Mesothelial cell of epicardium (in vitro differentiated cells): ENCODE measurements around the gene SUCLG2. TPM values are rescaled to one million over a fixed set of nuclear protein-coding genes. Genes with fewer than 3 reads are reported as not detected.

Source experiments
- DNase-seq, 2 experiments: peaks; one replicate each; pipeline ENCODE4 v3.0.0; 2021; ENCODE audit warnings: low spot score in 2 of 2; ENCODE audit not compliant: unreplicated experiment in 2 of 2
- H3K27ac Mint-ChIP-seq: 2 replicates; pipeline ENCODE4 v1.8.0; 2021; ENCODE audit warnings: mixed read lengths
- H3K27me3 Mint-ChIP-seq: 2 replicates; pipeline ENCODE4 v1.8.0; 2021; ENCODE audit warnings: low read depth, mixed read lengths
- H3K36me3 Mint-ChIP-seq: 2 replicates; pipeline ENCODE4 v1.8.0; 2021; ENCODE audit warnings: mixed read lengths
- H3K4me1 Mint-ChIP-seq: 2 replicates; pipeline ENCODE4 v1.8.0; 2021; ENCODE audit warnings: mixed read lengths
- H3K4me3 Mint-ChIP-seq: 2 replicates; pipeline ENCODE4 v1.8.0; 2021; ENCODE audit warnings: mild to moderate bottlenecking, moderate library complexity, mixed read lengths
- H3K9me3 Mint-ChIP-seq: 2 replicates; pipeline ENCODE4 v1.8.0; 2021; ENCODE audit warnings: mixed read lengths
- CTCF ChIP-seq: fragments of 200-600 bp; sonication (generic); IDR thresholded peaks from one replicate; pipeline ENCODE4 v1.5.0; 2021; ENCODE audit warnings: antibody characterized with exemption; ENCODE audit not compliant: unreplicated experiment
- total RNA-seq: library from RNA; stranded (reverse); gene quantifications from 3 replicates; pipeline ENCODE4 v1.2.1, GENCODE V29; 2021

Gene SUCLG2
- total RNA-seq, 1 donor from 2014 or later: 35.0 TPM

DNA sequence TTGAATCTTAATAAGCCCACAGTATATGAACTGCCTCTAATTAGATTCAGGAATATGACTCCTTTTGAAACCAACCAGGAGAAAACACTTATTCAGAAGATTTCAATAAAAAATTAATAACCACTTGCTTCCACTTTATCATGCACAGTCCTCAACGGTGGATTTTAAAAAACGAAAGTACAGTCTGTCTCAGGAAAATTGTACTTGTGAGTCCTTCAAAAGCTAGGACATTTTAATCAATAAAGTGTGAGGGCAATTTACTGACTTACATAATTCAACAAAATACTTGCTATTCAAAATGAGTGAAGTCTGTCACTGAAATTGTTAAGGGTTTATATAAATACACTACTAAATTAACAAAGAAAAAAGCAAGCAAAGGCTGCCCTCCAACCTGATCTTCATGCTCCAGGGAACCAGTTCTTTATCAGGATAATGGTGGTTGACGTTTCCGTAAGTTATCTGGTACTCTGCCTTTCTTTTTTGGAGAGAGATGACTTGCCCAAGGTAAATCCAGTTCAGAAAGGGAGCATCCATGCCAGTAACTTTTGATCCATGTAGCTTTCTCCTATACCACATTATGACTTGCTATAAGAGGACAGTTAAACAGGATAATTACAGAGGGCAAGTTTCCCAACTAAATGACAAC is 17.0 kb downstream of the SUCLG2 start:
- Mint-ChIP-seq H3K4me3 (no peak overlapping the region), H3K27ac (no peak overlapping the region)
- no peak for TF ChIP-seq CTCF

DNA sequence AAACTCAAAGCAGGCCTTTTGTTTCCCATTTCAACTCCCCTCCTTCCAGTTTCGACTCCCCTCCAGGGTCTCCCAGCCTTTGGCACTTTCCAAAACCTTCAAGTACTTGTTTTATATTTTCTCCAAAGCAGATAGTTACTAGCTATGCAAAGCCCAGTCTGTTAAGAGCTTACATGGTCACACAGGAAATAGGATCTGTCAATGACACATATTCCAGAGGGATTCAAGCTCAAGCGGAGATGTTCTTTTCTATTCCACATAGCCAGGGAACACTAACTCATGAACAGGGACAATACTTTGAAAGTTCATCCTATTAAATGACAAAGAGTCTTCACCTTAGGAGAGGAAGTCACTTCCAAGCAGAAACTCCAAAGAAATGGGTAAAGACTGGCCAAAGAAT is 18.6 kb downstream of the SUCLG2 start:
- Mint-ChIP-seq H3K9me3 (no peaks in the 10 kb centered on the region), H3K27me3 (no peaks in the 10 kb centered on the region), H3K36me3 (peaks cover 7% of the 10 kb centered on the region), H3K4me3 (no peak overlapping the region), H3K4me1 (no peaks in the 10 kb centered on the region), H3K27ac (no peak overlapping the region)
- TF ChIP-seq CTCF: no peak
- no peak for DNase-seq

More for the DNA sequence above, 17.0 kb downstream of the SUCLG2 start:
- no peak for DNase-seq
- H3K36me3 Mint-ChIP-seq: peaks cover 7% of the 10 kb centered on the region
- H3K27me3 Mint-ChIP-seq: no peaks in the 10 kb centered on the region
- H3K4me1 Mint-ChIP-seq: no peaks in the 10 kb centered on the region
- no peaks in the 10 kb centered on the region for H3K9me3 Mint-ChIP-seq

DNA sequence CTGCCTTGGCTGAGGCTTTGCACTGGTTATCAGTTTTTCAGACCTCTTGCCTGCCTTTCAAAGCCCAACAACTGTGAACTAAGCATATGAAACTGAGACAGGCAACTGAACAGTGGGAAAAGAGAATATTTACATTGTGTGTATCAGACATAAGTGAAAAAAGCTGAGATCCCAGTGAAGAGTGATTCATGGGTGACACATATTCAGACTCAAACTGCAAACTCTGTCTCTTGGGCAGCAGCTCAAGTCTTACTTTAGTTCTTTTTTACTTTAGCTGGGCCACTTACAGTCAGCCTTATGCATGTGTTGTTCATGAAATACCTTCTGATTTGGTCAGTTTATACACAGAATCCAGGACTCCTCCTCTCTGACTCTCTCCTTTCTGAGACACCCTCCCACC is 19.2 kb downstream of the SUCLG2 start:
- H3K27ac Mint-ChIP-seq: no peak overlapping the region

DNA sequence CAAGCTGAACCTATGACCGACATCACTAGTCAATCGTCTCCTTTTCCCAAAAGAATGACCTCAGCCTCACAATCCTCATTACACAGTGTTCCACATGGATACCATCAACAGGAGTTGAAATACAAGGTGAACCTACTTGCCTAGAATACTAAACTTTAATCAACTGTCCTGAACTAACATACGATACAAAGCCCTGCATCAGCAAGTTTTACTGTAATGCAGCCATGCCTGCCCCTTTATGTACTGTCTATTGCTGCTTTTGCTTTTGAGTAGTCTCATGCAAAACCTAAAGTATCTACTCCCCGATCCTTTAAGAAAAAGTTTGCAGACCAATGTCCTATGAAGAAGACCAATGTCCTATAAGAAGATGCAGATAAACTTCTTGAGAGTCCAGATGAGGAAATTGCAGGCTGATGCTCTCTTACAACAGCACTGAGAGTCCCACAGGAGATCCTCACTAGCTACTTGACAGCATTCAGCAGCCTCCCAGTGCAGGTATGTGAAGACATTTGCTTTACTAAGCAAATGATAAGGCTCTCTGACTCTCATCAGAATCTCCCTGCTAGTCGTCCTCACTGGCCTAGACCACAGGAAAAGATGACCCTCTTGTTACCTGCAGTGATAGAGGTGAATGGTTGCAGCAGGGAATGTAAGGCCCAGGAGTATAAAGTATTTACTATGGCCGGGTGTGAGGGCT is 23.6 kb downstream of the SUCLG2 start:
- no peaks in the 10 kb centered on the region for H3K27me3 Mint-ChIP-seq
- no peak overlapping the region for H3K4me3 Mint-ChIP-seq
- no peak for TF ChIP-seq CTCF
- no peaks in the 10 kb centered on the region for H3K9me3 Mint-ChIP-seq
- no peaks in the 10 kb centered on the region for H3K4me1 Mint-ChIP-seq
- no peak overlapping the region for H3K27ac Mint-ChIP-seq
- peaks cover 4% of the 10 kb centered on the region for H3K36me3 Mint-ChIP-seq
- no peak for DNase-seq

More for the DNA sequence above, 19.2 kb downstream of the SUCLG2 start:
- Mint-ChIP-seq H3K4me1 (no peaks in the 10 kb centered on the region), H3K9me3 (no peaks in the 10 kb centered on the region), H3K27me3 (no peaks in the 10 kb centered on the region), H3K36me3 (peaks cover 7% of the 10 kb centered on the region), H3K4me3 (no peak overlapping the region)
- TF ChIP-seq CTCF: no peak
- no peak for DNase-seq

DNA sequence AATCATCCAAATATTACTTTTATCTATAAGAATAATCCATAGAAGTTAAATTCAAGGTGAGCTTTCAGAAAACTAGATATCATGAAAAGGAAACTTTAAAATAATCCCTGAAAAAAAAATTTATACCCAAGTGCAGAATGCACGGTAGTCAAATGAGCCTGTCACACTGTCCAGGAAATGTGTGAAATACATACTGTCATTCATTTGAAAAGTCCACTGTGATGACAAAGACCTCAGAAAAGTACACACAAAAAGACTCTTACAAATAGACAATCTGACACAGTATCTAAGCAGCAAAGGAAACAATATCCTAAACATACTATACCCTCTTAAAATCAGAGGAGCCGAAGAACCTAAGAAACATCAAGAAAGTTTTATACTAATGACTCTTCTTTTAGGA is 29.7 kb downstream of the SUCLG2 start:
- DNase-seq: no peak
- Mint-ChIP-seq H3K36me3 (peaks cover 13% of the 10 kb centered on the region), H3K27ac (no peak overlapping the region), H3K4me3 (no peak overlapping the region), H3K9me3 (no peaks in the 10 kb centered on the region), H3K4me1 (peaks cover 12% of the 10 kb centered on the region), H3K27me3 (no peaks in the 10 kb centered on the region)
- no peak for TF ChIP-seq CTCF
